SK-N-SH (cell line): Measurements from ENCODE around the gene RFX4.

Source experiments
- CTCF ChIP-seq: fragments of 200-600 bp; sonication (generic); IDR thresholded peaks from 2 replicates; pipeline ENCODE4 v1.6.1; 2017; ENCODE audit warnings: antibody characterized with exemption, mild to moderate bottlenecking, moderate library complexity
- EP300 ChIP-seq, 2 experiments: IDR thresholded peaks; 2 replicates each; pipeline versions ENCODE4 v1.4.0 to v1.6.1; 2012; ENCODE audit warnings: borderline replicate concordance in 1 of 2, low read depth in 1 of 2, low read length in 1 of 2
- GABPA ChIP-seq: IDR thresholded peaks from 2 replicates; pipeline ENCODE4 v1.4.0; 2012; ENCODE audit warnings: low read depth, mild to moderate bottlenecking
- IRF3 ChIP-seq: fragments of 150-350 bp; IDR thresholded peaks from 2 replicates; pipeline ENCODE4 v1.6.1; 2016; ENCODE audit warnings: mild to moderate bottlenecking, low read depth, low read length
- JUND ChIP-seq: IDR thresholded peaks from 2 replicates; pipeline ENCODE4 v1.4.0; 2012
- NFIC ChIP-seq: IDR thresholded peaks from 2 replicates; pipeline ENCODE4 v1.4.0; 2012; ENCODE audit warnings: borderline replicate concordance
- POLR2AphosphoS5 ChIP-seq: IDR thresholded peaks from 2 replicates; pipeline ENCODE4 v1.6.1; 2012; ENCODE audit warnings: low read depth, low read length
- REST ChIP-seq: IDR thresholded peaks from 2 replicates; pipeline ENCODE4 v1.6.1; 2012; ENCODE audit warnings: mild to moderate bottlenecking, low read depth, low read length, moderate library complexity
- SMC3 ChIP-seq: IDR thresholded peaks from 2 replicates; pipeline ENCODE4 v1.6.1; 2012; ENCODE audit warnings: low read depth, low read length, improper control_type of control experiment
- USF1 ChIP-seq: IDR thresholded peaks from 2 replicates; pipeline ENCODE4 v1.4.0; 2012; ENCODE audit warnings: low read depth, borderline replicate concordance

GRCh38 chr12:106644335-106645073, 61.7 kb downstream of the RFX4 start:
- TF ChIP-seq CTCF (no peak), IRF3 (no peak), REST (no peak), USF1 (no peak), NFIC (no peak), POLR2AphosphoS5 (no peak), SMC3 (no peak), EP300 (IDR thresholded peaks at IDR 0.05; ENCODE audit: borderline replicate concordance in 1 of 2, low read depth in 1 of 2, low read length in 1 of 2) (no peak), GABPA (no peak), JUND (no peak)
